ENCODE measurements around the gene GSK3A.

- TF ChIP-seq POLR2AphosphoS5 (IDR thresholded peaks at IDR 0.05) (no peak), CTCF (IDR thresholded peaks at IDR 0.05) (no peak)
These were observed 37.7 kb downstream of the GSK3A start for GRCh38 chr19:42204664-42205063.
